Measurements from ENCODE around the gene MOAP1. TPM values are rescaled to one million over a fixed set of nuclear protein-coding genes. Genes with fewer than 3 reads are reported as not detected.
"Not testable (repeated sequence)": the region's sequence is repeated elsewhere in the genome, so short reads cannot be mapped to it uniquely, and the experiment has no call there.

Gene MOAP1, protein sequence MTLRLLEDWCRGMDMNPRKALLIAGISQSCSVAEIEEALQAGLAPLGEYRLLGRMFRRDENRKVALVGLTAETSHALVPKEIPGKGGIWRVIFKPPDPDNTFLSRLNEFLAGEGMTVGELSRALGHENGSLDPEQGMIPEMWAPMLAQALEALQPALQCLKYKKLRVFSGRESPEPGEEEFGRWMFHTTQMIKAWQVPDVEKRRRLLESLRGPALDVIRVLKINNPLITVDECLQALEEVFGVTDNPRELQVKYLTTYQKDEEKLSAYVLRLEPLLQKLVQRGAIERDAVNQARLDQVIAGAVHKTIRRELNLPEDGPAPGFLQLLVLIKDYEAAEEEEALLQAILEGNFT
- 10 to 100 TPM; 16.6 to 16.7 TPM for total RNA-seq

DNA sequence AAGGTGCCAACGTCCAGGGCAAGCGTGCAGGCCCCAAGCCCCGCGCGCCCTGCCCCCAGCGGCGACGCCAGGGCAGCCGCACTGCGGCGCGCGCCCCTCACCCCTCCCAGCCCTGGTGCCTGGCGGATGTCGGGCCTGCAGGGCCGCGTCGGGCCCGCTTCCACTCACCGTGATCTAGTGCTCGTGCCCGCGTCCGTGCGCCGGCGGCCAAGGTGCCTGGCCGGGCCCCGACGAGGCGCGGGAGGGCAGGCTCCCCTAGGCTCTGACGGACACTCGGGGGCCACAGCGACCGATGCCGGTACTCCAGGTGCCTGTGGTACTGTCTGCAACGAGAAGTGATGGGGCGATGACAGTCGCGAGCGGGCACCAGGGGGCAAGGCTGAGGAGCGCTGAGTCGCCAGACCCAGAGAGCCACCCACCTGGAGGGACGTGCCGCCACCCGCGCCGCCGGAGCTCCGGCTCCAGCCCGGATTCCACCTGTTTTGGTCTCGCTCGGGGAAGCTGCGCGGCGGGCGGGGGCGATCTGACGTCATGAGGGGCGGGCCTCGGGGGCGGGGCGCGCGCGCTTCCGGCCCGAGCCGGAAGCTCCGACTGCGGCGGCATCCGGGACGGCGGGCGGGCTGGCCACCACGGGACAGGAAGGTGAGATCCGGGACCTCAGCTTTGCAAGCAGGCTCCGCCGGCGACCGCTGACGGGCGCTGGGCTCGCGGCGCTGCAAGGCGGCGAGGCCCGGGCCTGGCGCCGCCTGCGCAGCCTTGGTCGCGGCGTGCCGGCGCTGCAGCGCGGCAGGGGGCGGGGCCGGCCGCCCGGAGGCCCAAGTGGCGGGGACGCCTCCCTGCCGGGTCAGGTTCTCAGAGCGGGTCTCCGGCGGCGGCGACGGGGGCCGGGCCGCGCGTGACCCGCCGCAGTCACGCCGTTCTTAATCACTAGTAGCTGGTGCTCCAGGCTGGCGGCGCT lies at the start of gene MOAP1, which contains the start of gene LYSET:
TSS of gene MOAP1 (minus strand) at position 507 of the 958 bp plus-strand sequence. CDS start 655 bp downstream, outside the sequence.
TSS of gene LYSET (plus strand) at position 927 of the 958 bp plus-strand sequence. CDS start 89 bp downstream, outside the sequence.
- peak within 1 kb of the TSS; percentile 98 for H3K4me3 Mint-ChIP-seq
- no peaks in the 10 kb centered on the region for H3K9me3 Mint-ChIP-seq
- peak; percentile 90 for DNase-seq
- H3K36me3 Mint-ChIP-seq: peaks cover 23% of the 10 kb centered on the region
- peak within 1 kb of the TSS; percentile 89 for H3K27ac Mint-ChIP-seq
- no peaks in the 10 kb centered on the region for H3K27me3 Mint-ChIP-seq
- peaks cover 42% of the 10 kb centered on the region for H3K4me1 Mint-ChIP-seq

DNA sequence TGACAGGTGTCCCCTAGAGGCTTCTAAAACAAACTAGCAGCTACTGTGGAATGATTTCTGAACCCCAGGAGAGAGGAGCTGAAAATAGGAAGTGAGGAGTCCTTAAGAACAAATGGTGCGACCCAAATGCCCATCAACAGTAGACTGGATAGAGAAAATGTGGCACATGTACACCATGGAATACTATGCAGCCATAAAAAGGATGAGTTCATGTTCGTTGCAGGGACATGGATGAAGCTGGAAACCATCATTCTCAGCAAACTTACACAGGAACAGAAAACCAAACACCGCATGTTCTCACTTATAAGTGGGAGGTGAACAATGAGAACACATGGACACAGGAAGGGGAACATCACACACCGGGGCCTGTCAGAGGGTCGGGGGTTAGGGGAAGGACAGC lies 48.4 kb upstream of the MOAP1 start:
- not testable (repeated sequence) for H3K9me3 Mint-ChIP-seq, DNase-seq, H3K27ac Mint-ChIP-seq, H3K4me3 Mint-ChIP-seq
- H3K4me1 Mint-ChIP-seq: peaks cover 17% of the 10 kb centered on the region
- H3K36me3 Mint-ChIP-seq: peaks cover 15% of the 10 kb centered on the region
- peaks cover 14% of the 10 kb centered on the region for H3K27me3 Mint-ChIP-seq

DNA sequence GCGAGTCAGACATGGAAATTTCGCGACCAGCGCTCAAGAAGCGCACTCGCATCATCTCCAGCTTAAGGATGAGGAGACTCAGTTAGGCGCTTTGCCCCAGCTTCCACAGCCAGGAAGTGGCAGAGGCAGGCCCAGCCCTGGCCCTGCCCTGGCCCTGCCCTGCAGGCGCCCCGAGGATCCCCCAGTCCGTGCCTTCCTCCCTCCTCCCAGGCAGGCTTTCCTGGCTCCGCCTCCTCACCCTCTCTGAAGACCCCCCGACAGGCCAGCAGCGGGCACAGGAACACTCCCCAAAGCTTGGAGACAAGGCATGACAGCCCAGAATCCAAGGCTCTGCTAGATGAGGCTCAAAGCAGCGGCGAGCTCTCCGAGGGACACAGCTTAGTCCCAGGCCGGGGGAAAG lies 47.5 kb upstream of the MOAP1 start:
- Mint-ChIP-seq H3K4me1 (peaks cover 14% of the 10 kb centered on the region), H3K36me3 (peaks cover 20% of the 10 kb centered on the region), H3K27me3 (peaks cover 14% of the 10 kb centered on the region), H3K27ac (no peak overlapping the region), H3K9me3 (no peaks in the 10 kb centered on the region), H3K4me3 (peak overlapping the region; percentile 52)
- no peak for DNase-seq

DNA sequence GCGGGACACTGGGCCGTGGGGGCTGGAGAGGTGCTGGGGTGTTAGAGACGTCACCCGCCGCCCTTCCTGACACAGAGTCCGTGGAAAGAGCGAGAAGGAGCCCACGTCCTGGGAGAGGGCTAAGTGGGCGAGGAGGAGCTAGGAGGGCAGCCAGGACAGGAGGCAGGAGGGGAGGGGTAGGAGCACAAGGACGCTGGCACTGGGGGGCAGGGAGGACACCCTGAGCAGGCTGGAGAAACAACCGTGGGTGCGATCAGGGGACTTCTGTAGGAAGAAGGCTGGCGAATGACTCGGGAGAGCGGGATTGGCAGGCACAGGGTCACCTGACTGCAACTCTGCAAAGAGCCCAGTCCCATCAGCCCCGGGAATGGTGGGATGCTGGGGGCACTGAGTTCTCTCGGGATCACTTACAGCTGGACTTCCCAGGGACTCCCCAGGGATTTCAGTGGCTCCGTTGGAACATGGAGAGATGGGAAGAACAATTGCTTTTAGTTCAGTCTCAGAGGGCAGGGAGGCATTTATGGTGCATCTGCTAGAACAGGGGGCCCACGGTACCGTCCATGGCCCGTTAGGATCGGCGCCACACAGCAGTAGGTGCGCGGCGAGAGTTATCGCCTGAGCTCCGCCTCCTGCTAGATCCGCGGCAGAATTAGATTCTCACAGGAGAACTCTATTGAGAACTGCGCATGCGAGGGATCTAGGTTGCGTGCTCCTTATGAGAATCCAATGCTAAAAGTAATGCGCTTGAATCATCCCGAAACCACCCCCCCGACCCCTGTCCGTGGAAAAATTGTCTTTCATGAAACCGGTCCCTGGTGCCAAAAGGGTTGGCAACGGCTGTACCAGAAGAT lies 46.7 kb upstream of the MOAP1 start:
- Mint-ChIP-seq H3K27ac (no peak overlapping the region), H3K9me3 (no peaks in the 10 kb centered on the region), H3K4me1 (peaks cover 12% of the 10 kb centered on the region), H3K4me3 (peak overlapping the region; percentile 52), H3K27me3 (peaks cover 14% of the 10 kb centered on the region), H3K36me3 (peaks cover 22% of the 10 kb centered on the region)
- no peak for DNase-seq

DNA sequence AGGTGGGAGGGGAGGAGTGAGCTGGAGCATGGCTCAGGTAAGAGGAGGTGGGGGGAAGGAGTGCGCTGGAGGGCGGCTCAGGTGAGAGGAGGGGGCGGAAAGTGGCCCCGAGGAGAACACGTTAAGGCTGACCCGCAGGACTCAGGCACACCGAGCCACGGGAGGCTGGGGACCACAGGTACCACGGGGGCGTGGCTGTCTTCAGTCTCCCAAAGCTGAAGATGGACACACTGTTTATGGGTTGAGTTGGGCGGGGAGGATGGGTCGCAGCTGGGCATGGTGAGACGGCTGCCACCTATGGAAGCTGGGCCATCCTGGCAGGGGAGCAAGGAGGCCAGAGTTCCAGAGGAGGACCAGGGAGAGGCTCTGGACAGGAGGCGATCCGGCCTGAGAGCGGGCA lies 45.8 kb upstream of the MOAP1 start:
- Mint-ChIP-seq H3K4me1 (peaks cover 9% of the 10 kb centered on the region), H3K9me3 (no peaks in the 10 kb centered on the region), H3K36me3 (peaks cover 28% of the 10 kb centered on the region), H3K4me3 (no peak overlapping the region), H3K27ac (no peak overlapping the region), H3K27me3 (peaks cover 14% of the 10 kb centered on the region)
- no peak for DNase-seq

DNA sequence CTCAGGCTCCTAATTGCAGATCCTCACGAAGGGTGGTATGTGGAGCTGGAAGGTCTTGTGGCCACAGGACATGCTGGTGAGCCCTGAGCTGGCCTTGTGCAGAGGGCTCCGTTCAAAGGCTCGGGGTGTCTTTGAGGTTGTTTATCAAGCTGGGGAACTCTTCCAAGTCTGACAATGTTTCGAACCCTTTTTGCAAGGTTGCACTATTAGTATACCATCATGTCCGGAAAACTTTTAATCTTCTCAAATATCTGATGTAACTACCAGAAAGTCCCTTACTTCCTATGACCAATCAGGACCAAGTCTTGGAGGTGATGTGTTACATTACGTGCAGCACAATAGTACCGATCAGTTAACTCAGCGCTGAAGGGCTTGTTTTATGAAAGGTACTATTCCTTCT lies 43.9 kb upstream of the MOAP1 start:
- peaks cover 37% of the 10 kb centered on the region for H3K36me3 Mint-ChIP-seq
- H3K4me3 Mint-ChIP-seq: no peak overlapping the region
- H3K27me3 Mint-ChIP-seq: peaks cover 11% of the 10 kb centered on the region
- no peak overlapping the region for H3K27ac Mint-ChIP-seq
- peaks cover 9% of the 10 kb centered on the region for H3K4me1 Mint-ChIP-seq
- no peak for DNase-seq
- H3K9me3 Mint-ChIP-seq: no peaks in the 10 kb centered on the region

DNA sequence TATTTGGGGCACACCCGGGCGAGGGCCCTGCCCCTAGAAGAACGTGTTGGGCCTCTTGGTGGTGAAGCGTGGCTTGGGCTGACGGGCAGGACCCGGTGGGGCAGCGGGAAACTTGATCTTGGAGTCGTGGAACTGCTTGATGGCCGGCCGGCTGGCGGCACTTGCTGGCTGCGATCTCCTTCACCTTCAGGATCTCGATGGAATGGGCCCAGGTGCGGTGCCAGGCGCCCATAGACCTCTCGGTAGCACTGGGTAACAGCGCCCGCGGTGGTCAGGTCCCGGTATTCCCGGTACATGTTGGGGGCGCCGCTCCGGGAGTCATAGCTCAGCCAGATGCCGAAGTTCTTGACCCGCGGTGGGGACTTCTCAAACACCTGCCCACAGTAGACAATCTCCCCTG lies 38.9 kb upstream of the MOAP1 start:
- no peak for DNase-seq
- peaks cover 50% of the 10 kb centered on the region for H3K36me3 Mint-ChIP-seq
- no peaks in the 10 kb centered on the region for H3K9me3 Mint-ChIP-seq
- H3K4me3 Mint-ChIP-seq: no peak overlapping the region
- H3K27me3 Mint-ChIP-seq: no peaks in the 10 kb centered on the region
- no peak overlapping the region for H3K27ac Mint-ChIP-seq
- H3K4me1 Mint-ChIP-seq: peaks cover 5% of the 10 kb centered on the region

DNA sequence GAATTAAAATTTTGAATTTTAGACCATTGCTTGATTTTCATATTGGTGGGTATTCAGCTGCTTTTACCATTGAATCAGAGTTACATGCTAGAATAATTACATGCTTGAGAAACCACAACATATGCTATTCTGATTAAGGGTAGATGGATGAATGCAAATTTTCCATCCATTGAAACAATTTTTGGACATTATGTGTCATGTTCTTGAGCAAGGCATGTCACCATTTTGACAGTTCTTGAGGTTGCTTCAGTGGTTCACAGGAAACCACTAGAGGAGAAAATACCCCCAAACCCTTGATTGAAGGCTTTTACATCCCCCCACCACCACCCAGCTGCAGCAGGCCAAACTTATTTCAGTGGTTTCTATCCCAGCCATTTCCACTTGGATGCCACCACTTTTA lies 35.8 kb upstream of the MOAP1 start:
- peaks cover 39% of the 10 kb centered on the region for H3K36me3 Mint-ChIP-seq
- no peak overlapping the region for H3K27ac Mint-ChIP-seq
- no peak for DNase-seq
- peaks cover 8% of the 10 kb centered on the region for H3K4me1 Mint-ChIP-seq
- H3K27me3 Mint-ChIP-seq: no peaks in the 10 kb centered on the region
- H3K9me3 Mint-ChIP-seq: no peaks in the 10 kb centered on the region
- no peak overlapping the region for H3K4me3 Mint-ChIP-seq

DNA sequence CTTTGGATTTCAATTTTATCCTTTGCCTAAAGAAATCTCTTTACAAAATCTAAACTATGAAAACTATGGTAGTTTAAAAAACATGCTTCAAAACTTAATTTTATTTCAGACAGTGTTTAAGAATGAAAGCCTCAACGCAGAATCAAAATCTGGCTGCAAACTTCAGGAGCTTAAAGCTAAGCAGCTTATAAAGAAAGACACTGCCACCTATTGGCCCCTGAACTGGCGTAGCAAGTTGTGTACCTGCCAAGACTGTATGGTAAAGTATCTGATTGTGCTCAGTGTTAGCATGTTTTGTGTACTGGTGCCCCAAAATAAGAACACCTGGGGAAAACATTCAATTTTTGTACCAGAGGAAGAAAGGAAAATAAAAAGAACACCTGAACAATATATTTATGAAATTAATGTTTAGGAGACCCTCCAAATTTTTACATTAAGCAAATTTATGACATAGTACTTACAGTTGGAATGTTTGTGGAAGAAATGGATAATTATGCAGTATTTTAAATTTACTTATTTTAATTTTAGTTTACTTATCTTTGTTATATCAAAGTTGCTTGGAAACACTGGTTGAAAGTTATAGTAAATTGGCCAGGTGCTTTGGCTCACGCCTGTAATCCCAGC lies 34.5 kb upstream of the MOAP1 start:
- H3K36me3 Mint-ChIP-seq: peaks cover 36% of the 10 kb centered on the region
- DNase-seq: no peak
- peaks cover 8% of the 10 kb centered on the region for H3K4me1 Mint-ChIP-seq
- H3K27me3 Mint-ChIP-seq: no peaks in the 10 kb centered on the region
- H3K9me3 Mint-ChIP-seq: no peaks in the 10 kb centered on the region
- H3K27ac Mint-ChIP-seq: no peak overlapping the region
- no peak overlapping the region for H3K4me3 Mint-ChIP-seq

DNA sequence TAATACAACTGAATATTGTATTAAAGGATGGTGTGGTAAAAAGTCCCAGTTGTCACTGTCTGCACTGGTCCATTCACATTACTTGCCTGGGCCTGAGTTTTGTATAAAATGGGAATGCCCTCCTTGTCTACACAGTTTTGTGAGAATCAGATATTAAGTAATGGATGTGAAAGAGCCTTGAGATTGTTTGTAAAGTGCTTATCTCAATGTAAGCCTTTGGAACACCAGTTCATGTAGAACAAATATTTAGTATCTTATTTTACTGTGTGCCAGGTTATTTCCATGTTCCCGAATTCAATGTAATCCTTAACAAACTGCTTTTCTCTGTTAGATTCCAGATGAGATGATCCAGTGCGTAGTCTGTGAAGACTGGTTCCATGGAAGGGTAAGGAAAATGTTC lies 29.9 kb upstream of the MOAP1 start:
- Mint-ChIP-seq H3K27me3 (no peaks in the 10 kb centered on the region), H3K36me3 (peaks cover 14% of the 10 kb centered on the region), H3K27ac (no peak overlapping the region), H3K4me3 (no peak overlapping the region), H3K4me1 (peaks cover 5% of the 10 kb centered on the region), H3K9me3 (no peaks in the 10 kb centered on the region)
- no peak for DNase-seq

DNA sequence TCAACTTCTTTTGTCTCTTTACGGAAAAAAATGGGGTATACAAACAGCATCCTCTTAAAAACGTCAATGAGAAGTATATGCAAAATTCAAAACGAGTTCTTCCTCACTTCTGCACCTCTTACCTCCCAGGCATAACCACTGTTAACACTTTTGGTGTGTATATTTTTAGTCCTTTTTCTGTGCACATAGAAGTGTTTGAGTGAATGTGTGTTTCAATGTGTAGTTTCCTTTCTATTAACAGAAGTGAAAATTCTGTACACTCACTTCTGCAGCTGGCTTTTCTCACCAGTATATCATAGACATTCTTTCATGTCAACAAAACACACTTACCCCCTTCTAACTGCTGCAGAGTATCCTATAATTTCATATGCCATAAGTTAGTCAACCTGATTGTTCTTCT lies 27.7 kb upstream of the MOAP1 start:
- Mint-ChIP-seq H3K4me3 (no peak overlapping the region), H3K27ac (peak overlapping the region; percentile 30)

DNA sequence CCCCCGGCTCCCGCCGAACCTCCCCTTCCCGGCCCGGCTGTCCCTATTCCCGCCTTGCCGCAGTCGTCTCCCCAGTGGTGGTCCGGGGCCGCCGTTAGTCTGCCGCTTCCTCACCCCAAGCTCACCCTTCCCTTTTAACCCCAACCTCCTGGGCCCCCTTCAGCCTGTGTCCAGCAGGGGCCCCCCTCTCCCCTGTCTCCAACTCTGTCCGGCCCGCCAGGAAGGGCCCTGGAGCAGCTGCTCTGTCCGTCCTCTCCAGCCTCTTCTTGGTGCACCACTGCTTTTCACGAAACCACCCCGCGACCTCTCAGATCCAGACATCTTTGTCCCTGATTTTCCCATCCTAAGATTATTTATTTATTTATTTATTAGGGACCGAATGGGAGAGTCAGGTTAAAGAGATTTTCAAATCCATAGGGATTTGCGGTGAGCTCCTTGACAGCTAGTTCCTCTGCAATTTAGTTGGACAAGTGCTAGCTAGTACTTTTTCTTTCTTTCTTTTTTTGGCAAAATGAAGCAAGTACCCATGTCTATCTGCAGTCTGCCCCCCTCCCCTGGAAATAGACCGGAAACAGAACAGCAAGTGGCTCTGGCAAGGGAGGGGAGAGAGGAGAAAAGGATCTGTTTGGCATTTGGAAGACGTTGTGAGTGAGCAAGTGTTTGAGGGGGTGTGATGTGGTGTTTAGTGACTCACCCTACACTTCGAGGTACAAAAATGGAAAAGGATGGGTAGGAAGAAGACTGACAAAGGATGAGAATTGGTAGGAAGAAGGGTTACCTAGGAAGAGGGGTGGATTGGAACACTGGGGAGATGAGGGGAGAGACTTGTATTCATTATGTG lies 23.0 kb upstream of the MOAP1 start:
- Mint-ChIP-seq H3K36me3 (peaks cover 18% of the 10 kb centered on the region), H3K27me3 (no peaks in the 10 kb centered on the region), H3K4me3 (peak overlapping the region; percentile 100), H3K4me1 (peaks cover 23% of the 10 kb centered on the region), H3K27ac (peak overlapping the region; percentile 98), H3K9me3 (no peaks in the 10 kb centered on the region)
- peak; percentile 37 for DNase-seq

More for the DNA sequence above, 27.7 kb upstream of the MOAP1 start:
- H3K4me1 Mint-ChIP-seq: peaks cover 13% of the 10 kb centered on the region
- no peaks in the 10 kb centered on the region for H3K9me3 Mint-ChIP-seq
- no peak for DNase-seq
- no peaks in the 10 kb centered on the region for H3K27me3 Mint-ChIP-seq
- H3K36me3 Mint-ChIP-seq: peaks cover 10% of the 10 kb centered on the region

DNA sequence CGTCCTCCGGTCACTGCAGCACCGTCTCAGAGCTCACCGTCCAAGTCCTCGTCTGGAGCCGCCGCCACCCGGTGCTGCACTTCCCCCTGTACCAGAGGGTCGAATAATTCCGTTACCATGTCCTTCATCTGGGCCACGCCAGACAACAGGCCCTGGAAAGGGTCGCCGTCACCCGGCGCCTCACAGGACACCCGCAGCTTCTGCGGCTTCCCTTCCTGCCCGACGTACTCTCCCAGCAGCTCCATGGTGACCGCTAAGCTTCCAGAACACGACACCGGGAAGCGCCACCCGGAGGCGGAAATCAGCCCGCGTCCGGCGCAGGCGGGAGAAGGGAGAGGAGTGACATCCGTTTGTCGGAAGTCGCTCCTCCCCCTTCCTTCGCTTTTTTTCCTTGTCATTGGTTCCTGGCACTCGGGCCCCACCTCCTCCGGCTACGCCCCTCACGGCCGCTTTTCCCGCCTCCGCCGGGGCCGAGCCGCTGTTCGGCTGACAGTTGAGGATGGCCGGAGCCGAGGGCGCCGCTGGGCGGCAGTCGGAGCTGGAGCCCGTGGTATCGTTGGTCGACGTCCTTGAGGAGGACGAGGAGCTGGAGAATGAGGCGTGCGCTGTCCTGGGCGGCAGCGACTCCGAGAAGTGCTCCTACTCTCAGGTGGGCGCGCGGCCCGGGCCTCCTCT lies 22.2 kb upstream of the MOAP1 start, which contains the start of the genes GON7 and UBR7:
TSS of gene GON7 (minus strand) at position 273 of the 675 bp plus-strand sequence. CDS start at position 245, 28 bp downstream.
TSS of gene UBR7 (plus strand) at position 464 of the 675 bp plus-strand sequence. CDS start at position 500, 36 bp downstream.
- peak; percentile 92 for DNase-seq
- Mint-ChIP-seq H3K27ac (peak within 1 kb of the TSS; percentile 98), H3K27me3 (no peaks in the 10 kb centered on the region), H3K4me1 (peaks cover 26% of the 10 kb centered on the region), H3K4me3 (peak within 1 kb of the TSS; percentile 100), H3K36me3 (peaks cover 18% of the 10 kb centered on the region), H3K9me3 (no peaks in the 10 kb centered on the region)

Measured in activated naive CD8-positive, alpha-beta T cell treated with anti-CD3 and anti-CD28 coated beads for 36 hours (primary cell).